ENCODE results near the gene RAB33A. TPM values are rescaled to one million over a fixed set of nuclear protein-coding genes. Genes with fewer than 3 reads are reported as not detected.

RAB33A gene
- total RNA-seq, 2 donors from 2014 or later: 2.2 to 5.0 TPM

DNA sequence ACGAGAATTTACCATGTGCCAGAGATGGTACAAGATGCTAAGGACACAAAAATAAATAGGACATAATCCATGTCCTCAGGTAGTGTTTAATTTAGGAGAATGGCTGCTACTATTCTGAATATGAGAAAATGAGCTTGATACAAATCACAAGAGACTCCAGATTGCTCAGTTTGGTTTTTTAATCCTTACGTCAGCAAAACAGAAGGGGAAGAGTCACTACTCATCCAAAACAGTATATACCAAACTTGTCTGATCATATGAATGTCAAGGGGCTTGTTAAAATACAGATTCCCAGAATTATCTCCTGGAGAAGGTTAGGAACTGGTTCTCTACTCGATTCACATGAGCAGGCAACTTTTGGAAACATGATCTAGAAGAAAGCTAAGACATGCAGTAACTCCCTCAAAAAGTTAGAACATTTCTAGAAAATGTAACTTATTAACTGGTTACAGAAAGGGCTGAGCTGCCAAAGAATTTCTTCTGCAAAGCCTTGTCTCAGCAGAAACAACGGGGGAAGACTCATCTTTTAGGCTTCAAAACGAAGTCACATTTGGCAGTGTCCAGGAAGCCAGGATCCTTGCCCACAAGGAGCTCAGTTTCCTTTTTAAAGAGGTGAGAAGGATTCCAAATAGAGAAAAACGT is 9.5 kb upstream of the RAB33A start:
- DNase-seq (no peak), ATAC-seq (no peak)
- Mint-ChIP-seq H3K27me3 (no peaks in the 10 kb centered on the region), H3K4me1 (peaks cover 18% of the 10 kb centered on the region), H3K27ac (no peak overlapping the region), H3K36me3 (ENCODE audit: low read depth) (no peaks in the 10 kb centered on the region), H3K4me3 (no peak overlapping the region)
- no peaks in the 10 kb centered on the region for H3K9me3 ChIP-seq (ENCODE audit: control insufficient read depth, low read length, poor library complexity, severe bottlenecking)

DNA sequence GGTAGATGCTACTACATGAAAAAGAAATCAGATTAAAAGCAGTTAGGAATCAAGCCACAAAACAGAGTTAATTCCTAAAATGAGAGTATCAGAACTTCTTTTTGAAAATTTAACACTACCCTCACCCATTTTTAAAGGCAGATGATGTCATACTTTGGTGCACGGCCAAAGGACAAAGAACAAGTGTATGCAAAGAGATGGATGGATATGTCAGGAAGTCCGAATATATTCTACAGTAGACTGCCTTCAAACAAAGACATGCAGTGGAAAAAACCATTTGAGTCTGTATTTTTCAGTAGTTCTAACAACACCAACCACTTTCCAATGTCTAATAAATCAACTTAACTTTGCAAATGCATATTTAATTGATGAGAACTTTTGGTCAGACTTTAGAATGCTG is 8.4 kb upstream of the RAB33A start:
- no peaks in the 10 kb centered on the region for H3K9me3 ChIP-seq (ENCODE audit: control insufficient read depth, low read length, poor library complexity, severe bottlenecking)
- peaks cover 18% of the 10 kb centered on the region for H3K4me1 Mint-ChIP-seq
- peak overlapping the region; percentile 52 for H3K4me3 Mint-ChIP-seq
- H3K27me3 Mint-ChIP-seq: no peaks in the 10 kb centered on the region
- no peak for ATAC-seq
- no peaks in the 10 kb centered on the region for H3K36me3 Mint-ChIP-seq (ENCODE audit: low read depth)
- H3K27ac Mint-ChIP-seq: peak overlapping the region; percentile 9
- DNase-seq: no peak

DNA sequence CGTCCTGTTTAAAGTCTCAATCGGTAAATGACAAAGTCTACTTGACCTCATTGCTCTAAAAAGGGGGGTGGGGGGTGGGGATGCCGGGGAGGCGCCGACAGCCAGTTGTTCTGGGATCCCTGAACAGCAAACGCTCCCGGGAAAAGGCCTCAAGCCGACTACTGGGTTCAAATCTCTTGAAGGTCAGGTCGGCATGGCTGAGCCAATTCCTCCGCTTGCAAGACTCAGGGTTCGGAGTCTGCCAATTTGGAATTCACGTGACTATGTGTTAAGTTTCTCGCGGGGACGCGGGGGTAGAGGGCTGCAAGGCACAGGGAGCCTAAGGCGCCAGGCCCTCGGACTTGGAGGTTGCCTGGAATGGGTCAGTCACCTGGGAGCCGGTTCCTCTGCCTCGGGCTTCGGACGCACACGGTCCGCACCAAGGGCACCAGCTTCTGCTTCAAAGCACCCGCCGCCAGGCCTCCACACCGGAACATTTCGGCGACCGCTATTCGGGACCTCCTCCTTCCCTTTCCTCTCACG is 6.5 kb upstream of the RAB33A start:
- ATAC-seq: peak; percentile 50
- no peak for DNase-seq
- Mint-ChIP-seq H3K27ac (peak overlapping the region; percentile 84), H3K4me3 (peak overlapping the region; percentile 94), H3K27me3 (no peaks in the 10 kb centered on the region), H3K36me3 (ENCODE audit: low read depth) (no peaks in the 10 kb centered on the region), H3K4me1 (peaks cover 14% of the 10 kb centered on the region)
- no peaks in the 10 kb centered on the region for H3K9me3 ChIP-seq (ENCODE audit: control insufficient read depth, low read length, poor library complexity, severe bottlenecking)

DNA sequence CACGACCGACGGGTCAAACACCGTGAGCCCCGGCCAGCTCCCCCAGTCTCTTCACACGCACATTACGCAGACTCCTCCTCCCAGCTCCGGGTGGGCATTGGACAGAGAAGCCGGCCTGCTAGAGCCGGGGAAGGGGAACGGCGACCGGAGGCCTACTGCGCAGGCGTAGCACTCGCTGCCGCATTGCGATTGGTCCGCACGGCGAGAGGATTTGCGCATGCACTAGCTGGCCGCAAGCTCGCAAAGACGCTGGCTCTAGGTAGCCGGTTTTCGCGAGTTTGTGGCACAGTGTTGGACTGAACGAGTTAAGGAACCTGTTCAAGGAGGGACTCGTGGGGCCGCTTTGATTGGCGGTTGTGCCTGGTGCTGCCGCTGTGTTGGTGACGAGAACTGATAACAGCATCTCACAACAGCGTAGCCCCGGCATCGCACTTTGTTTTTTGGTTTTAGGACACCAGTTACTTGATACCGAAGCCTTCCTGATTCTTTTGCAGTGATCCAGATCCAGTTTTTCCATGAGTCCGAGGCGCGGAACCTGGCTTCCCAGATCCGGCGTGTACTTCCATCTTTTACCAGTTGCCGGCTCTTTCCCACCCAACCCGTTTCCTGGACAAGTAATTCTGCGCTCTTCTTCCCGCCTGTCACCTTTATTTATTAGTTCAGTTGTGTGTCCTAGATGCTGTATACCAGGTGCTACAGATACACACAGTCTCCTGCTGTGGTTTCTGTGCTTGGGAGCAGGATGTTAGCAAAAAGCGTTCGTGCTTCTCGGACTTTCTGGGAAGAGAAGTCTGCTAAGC is 5.9 kb upstream of the RAB33A start, which contains the start of gene AIFM1:
AIFM1 (minus strand) TSS at position 139 of the 800 bp plus-strand sequence. CDS start 185 bp downstream, outside the sequence.
- ATAC-seq (peak; percentile 92), DNase-seq (peak; percentile 71 to 82 (median 72))
- Mint-ChIP-seq H3K4me3 (peak within 1 kb of the TSS; percentile 94), H3K27ac (peak within 1 kb of the TSS; percentile 84), H3K36me3 (ENCODE audit: low read depth) (no peaks in the 10 kb centered on the region), H3K27me3 (no peaks in the 10 kb centered on the region), H3K4me1 (peaks cover 15% of the 10 kb centered on the region)
- H3K9me3 ChIP-seq (ENCODE audit: control insufficient read depth, low read length, poor library complexity, severe bottlenecking): no peaks in the 10 kb centered on the region

DNA sequence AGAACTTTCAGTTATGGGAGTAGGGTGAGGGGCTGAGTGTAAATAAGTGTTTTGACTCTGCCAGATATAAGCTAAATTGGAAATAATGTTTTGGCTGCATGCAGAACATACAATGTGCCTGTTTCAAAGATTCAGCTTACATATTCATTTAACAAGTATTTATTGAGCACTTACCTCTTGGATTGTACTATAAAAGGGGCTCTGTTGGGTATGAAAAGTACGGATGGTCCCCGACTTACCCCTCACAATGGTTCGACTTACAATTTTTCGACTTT is 5.3 kb upstream of the RAB33A start:
- Mint-ChIP-seq H3K4me3 (peak overlapping the region; percentile 94), H3K36me3 (ENCODE audit: low read depth) (no peaks in the 10 kb centered on the region), H3K4me1 (peaks cover 17% of the 10 kb centered on the region), H3K27me3 (no peaks in the 10 kb centered on the region), H3K27ac (peak overlapping the region; percentile 84)
- DNase-seq (no peak), ATAC-seq (no peak)
- no peaks in the 10 kb centered on the region for H3K9me3 ChIP-seq (ENCODE audit: control insufficient read depth, low read length, poor library complexity, severe bottlenecking)

DNA sequence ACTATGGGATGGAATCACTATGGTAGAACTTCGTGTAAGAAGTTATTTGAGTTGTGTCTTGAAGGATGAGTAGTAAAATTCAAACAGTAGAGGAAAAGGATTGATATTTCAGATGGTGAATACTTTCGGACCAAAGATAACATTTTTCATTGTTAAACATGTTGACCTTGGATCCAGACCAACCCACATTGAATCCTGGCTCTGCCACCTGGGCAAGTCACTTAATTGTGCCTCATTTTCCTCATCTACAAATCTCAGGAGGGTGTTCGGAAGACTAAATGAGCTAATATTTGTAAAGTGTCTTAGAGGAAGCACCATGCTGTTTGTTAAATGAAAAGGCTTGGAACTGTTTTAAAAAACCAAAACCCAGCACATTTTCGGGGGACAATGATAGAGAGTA is 4.7 kb upstream of the RAB33A start:
- Mint-ChIP-seq H3K27ac (peak overlapping the region; percentile 84), H3K4me3 (peak overlapping the region; percentile 94), H3K36me3 (ENCODE audit: low read depth) (no peaks in the 10 kb centered on the region), H3K4me1 (peaks cover 15% of the 10 kb centered on the region), H3K27me3 (no peaks in the 10 kb centered on the region)
- DNase-seq: no peak
- H3K9me3 ChIP-seq (ENCODE audit: control insufficient read depth, low read length, poor library complexity, severe bottlenecking): no peaks in the 10 kb centered on the region
- no peak for ATAC-seq

DNA sequence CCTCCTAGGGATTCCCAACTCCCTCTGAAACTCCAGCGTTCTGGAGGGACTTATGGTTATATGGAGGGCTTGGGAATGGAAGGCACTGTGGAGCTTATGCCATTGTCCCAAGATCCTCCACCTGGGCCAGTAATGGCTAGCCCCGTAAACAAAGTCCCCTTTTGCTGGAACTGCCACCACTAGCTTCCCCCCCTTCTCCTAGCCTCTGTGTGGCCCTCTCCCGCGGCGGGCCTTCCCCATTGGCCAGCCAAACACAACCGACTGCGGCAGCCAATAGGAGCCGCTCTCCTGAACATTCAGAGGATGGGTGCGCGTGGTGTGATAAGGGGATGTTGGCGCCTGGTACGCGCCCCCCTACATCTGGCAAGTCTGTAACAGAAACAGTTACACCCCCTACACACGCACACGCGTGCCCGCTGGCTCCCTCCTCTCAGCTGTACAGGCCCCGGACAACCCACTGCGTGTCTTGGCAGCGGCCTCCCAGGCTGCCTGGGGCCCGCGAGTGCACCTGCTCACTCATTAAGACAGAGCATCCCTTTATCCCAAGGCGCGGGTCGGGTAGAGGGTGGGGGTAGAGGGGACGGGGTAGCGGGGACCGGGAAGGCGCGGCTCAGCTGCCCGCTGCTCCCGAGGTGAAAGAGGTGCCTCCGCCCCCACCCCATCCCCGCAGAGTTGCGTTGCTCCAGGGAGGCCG is 863 bp upstream of the RAB33A start:
- Mint-ChIP-seq H3K36me3 (ENCODE audit: low read depth) (no peaks in the 10 kb centered on the region), H3K4me3 (peak overlapping the region; percentile 90), H3K4me1 (peaks cover 24% of the 10 kb centered on the region), H3K27ac (peak overlapping the region; percentile 67), H3K27me3 (no peaks in the 10 kb centered on the region)
- DNase-seq (peak; percentile 26 to 52 (median 43)), ATAC-seq (peak; percentile 74)
- no peaks in the 10 kb centered on the region for H3K9me3 ChIP-seq (ENCODE audit: control insufficient read depth, low read length, poor library complexity, severe bottlenecking)

DNA sequence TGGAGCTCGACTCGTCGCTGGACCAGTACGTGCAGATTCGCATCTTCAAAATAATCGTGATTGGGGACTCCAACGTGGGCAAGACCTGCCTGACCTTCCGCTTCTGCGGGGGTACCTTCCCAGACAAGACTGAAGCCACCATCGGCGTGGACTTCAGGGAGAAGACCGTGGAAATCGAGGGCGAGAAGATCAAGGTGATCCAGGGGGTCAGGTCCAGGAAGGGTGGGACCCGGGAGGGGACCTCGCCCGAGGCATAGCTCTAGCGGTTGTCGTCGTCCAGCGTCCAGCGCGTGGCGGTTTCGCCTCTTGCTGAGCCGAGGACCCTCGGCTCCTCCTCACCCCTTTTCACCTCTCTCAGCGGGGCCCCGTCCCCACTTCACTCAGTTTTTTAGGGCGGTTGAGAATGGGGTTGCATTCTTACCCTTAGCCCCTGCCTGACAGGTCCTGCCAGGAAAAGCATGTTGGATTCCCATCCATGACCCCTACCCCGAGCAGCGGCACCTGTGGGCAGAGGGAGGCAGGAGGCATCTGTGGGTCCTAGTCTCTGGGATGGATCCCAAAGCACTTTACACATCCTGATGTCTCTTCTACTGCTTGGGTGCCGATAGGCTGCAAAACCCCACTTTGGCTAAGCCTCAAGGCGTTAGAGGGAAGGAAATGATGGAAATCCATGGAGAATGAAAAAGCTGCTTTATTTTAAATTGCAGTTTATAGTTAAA is 524 bp downstream of the RAB33A start:
- no peaks in the 10 kb centered on the region for H3K9me3 ChIP-seq (ENCODE audit: control insufficient read depth, low read length, poor library complexity, severe bottlenecking)
- no peak for ATAC-seq
- H3K36me3 Mint-ChIP-seq (ENCODE audit: low read depth): no peaks in the 10 kb centered on the region
- H3K27me3 Mint-ChIP-seq: no peaks in the 10 kb centered on the region
- H3K4me1 Mint-ChIP-seq: peaks cover 25% of the 10 kb centered on the region
- DNase-seq: no peak
- H3K27ac Mint-ChIP-seq: peak overlapping the region; percentile 19
- peak overlapping the region; percentile 90 for H3K4me3 Mint-ChIP-seq

DNA sequence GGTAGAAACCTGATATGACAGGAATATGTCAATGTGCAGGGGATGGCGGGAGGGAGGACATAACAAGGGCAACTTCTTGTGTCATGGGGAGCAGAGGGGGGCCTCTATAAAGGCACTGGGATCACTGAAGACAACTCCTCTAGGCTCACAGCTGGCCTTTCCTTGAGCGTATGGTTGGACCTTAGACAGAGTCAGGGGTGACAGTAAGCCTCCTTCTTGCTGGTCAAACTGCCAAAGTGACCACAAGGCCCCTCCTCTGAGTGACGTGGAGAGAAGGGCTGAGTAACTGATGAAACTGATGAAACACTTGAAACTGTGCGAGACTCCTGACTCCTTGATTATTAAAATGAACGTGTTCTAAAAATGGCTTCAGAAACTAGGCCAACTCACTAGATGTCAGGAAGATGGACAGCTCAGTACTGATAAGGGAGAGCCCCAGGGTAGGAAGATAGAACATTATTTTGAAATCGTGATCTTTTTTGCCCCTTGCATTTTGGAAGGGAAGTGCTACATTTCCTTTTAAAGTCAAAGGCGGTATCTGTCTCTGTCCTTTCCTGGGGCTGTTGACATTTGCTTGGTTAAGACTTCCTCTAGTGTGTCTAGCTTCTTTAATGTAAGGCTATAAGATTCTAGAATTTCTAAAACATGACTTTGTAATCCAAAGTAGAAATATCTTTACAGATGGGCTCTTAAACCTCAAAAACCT is 1.6 kb downstream of the RAB33A start:
- no peaks in the 10 kb centered on the region for H3K9me3 ChIP-seq (ENCODE audit: control insufficient read depth, low read length, poor library complexity, severe bottlenecking)
- DNase-seq: no peak
- H3K27ac Mint-ChIP-seq: peak overlapping the region; percentile 75
- peak overlapping the region; percentile 90 for H3K4me3 Mint-ChIP-seq
- H3K27me3 Mint-ChIP-seq: no peaks in the 10 kb centered on the region
- H3K4me1 Mint-ChIP-seq: peaks cover 28% of the 10 kb centered on the region
- no peaks in the 10 kb centered on the region for H3K36me3 Mint-ChIP-seq (ENCODE audit: low read depth)
- no peak for ATAC-seq

DNA sequence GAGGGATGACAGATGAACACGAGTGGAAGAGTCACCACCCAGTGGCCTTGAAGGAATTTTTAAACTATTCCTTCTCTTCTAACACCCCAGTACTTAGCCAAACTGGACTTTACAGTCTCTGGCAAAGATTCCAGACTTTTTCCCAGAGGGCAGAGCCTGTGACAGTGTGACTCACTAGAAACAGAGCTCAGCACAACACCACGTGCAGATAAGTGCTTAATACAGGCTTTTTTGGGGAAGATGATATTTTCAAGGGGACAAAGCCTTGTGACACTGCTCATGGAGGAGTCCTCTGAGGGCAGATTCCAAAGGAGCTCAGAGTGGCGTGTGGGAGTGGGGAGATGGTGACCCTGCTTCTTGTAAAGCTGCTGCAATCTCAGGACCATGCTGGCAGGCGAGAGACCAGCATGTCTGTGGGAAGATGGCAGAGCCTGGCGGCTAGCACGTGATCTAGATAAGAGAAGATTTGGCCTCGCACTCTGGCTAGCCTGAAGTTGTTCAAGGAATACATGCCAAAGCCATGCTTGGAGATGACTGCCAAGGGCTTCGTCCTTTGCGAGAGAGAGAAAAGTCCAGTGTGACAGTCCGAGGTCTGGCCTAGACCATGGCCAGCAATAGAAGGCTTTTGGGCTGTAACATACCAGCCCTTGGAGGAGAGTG is 2.4 kb downstream of the RAB33A start:
- H3K4me1 Mint-ChIP-seq: peaks cover 28% of the 10 kb centered on the region
- peak overlapping the region; percentile 90 for H3K4me3 Mint-ChIP-seq
- H3K9me3 ChIP-seq (ENCODE audit: control insufficient read depth, low read length, poor library complexity, severe bottlenecking): no peaks in the 10 kb centered on the region
- H3K27ac Mint-ChIP-seq: peak overlapping the region; percentile 75
- no peaks in the 10 kb centered on the region for H3K36me3 Mint-ChIP-seq (ENCODE audit: low read depth)
- DNase-seq: no peak
- ATAC-seq: no peak
- H3K27me3 Mint-ChIP-seq: no peaks in the 10 kb centered on the region

DNA sequence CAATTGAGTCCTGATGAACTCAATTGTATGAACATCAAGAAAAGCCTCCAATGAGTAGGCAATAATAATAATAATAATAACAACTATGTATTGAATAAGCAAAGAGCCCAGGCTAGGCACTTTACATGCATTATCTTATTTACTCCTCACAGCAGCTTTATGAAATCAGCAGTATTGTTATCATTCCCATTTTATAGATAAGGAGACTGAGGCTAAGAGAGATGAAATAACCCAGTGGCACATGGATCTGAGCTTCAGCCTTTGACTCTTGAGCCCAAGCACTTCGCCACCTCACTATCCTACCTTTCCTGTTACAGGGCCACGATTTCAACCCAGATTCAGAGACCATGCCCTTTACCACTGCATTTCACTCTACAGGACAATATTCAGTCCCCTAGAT is 3.2 kb downstream of the RAB33A start:
- ATAC-seq (no peak), DNase-seq (no peak)
- Mint-ChIP-seq H3K4me3 (no peak overlapping the region), H3K4me1 (peaks cover 32% of the 10 kb centered on the region), H3K27me3 (no peaks in the 10 kb centered on the region), H3K36me3 (ENCODE audit: low read depth) (no peaks in the 10 kb centered on the region), H3K27ac (peak overlapping the region; percentile 75)
- no peaks in the 10 kb centered on the region for H3K9me3 ChIP-seq (ENCODE audit: control insufficient read depth, low read length, poor library complexity, severe bottlenecking)

DNA sequence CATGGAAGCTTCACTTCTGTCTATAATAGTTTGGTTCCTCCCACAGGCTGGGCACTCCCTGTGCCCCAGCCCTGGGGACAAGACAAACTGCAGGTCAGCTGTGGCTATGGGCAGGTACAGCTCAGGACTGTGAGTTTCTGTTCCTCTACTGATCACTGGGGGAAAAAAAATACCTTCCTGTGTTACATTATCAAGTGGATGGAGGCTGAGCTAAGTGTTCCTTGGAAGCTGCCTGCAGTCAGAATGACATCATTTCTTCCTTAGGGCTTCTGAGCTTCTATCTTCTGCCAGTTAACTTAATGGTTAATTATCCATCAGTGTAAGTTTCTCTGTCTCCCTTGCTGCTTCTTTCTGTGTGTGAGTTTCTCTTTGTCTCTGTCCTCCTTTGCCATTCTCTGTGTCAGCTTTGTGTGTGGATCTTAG is 4.6 kb downstream of the RAB33A start:
- no peaks in the 10 kb centered on the region for H3K27me3 Mint-ChIP-seq
- peak overlapping the region; percentile 69 for H3K27ac Mint-ChIP-seq
- DNase-seq: no peak
- no peaks in the 10 kb centered on the region for H3K36me3 Mint-ChIP-seq (ENCODE audit: low read depth)
- H3K4me3 Mint-ChIP-seq: peak overlapping the region; percentile 67
- H3K4me1 Mint-ChIP-seq: peaks cover 29% of the 10 kb centered on the region
- no peak for ATAC-seq
- no peaks in the 10 kb centered on the region for H3K9me3 ChIP-seq (ENCODE audit: control insufficient read depth, low read length, poor library complexity, severe bottlenecking)

Measured in T-helper 17 cell (primary cell).